ENCODE results near the gene SNX13.
A peak's percentile ranks its signal among the peaks of the same experiment; 100 is the strongest.

SNX13 gene

GRCh38 chr7:17940302-17940883, at the start of gene SNX13:
Gene SNX13 (minus strand): TSS chr7:17940494. CDS start chr7:17940295, 199 bp downstream.
- peak; percentile 67 to 85 for DNase-seq (ENCODE audit: extremely low read depth in 1 of 2, low read depth in 1 of 2)

GRCh38 chr7:17989546-17989945, 49.3 kb upstream of the SNX13 start:
- DNase-seq (ENCODE audit: extremely low read depth in 1 of 2, low read depth in 1 of 2), result no peak

- no peak for DNase-seq (ENCODE audit: extremely low read depth in 1 of 2, low read depth in 1 of 2)
Measured at GRCh38 chr7:17988858-17989257, 48.6 kb upstream of the SNX13 start.

GRCh38 chr7:17988141-17988540, 47.8 kb upstream of the SNX13 start:
- no peak for DNase-seq (ENCODE audit: extremely low read depth in 1 of 2, low read depth in 1 of 2)

- DNase-seq (ENCODE audit: extremely low read depth in 1 of 2, low read depth in 1 of 2), result no peak
Measured at GRCh38 chr7:17986851-17987250, 46.6 kb upstream of the SNX13 start.

GRCh38 chr7:17985473-17986239, 45.4 kb upstream of the SNX13 start:
- DNase-seq (ENCODE audit: extremely low read depth in 1 of 2, low read depth in 1 of 2), result no peak

- no peak for DNase-seq (ENCODE audit: extremely low read depth in 1 of 2, low read depth in 1 of 2)
Measured at GRCh38 chr7:17984288-17984687, 44.0 kb upstream of the SNX13 start.

GRCh38 chr7:17983221-17984062, 43.1 kb upstream of the SNX13 start:
- no peak for DNase-seq (ENCODE audit: extremely low read depth in 1 of 2, low read depth in 1 of 2)

GRCh38 chr7:17976952-17977351, 36.7 kb upstream of the SNX13 start:
- DNase-seq (ENCODE audit: extremely low read depth in 1 of 2, low read depth in 1 of 2), result no peak

- no peak for DNase-seq (ENCODE audit: extremely low read depth in 1 of 2, low read depth in 1 of 2)
Measured at GRCh38 chr7:17971411-17971810, 31.1 kb upstream of the SNX13 start.

GRCh38 chr7:17968791-17969715, 28.8 kb upstream of the SNX13 start:
- no peak for DNase-seq (ENCODE audit: extremely low read depth in 1 of 2, low read depth in 1 of 2)

- DNase-seq (ENCODE audit: extremely low read depth in 1 of 2, low read depth in 1 of 2), result no peak
Measured at GRCh38 chr7:17966706-17967105, 26.4 kb upstream of the SNX13 start.

- DNase-seq (ENCODE audit: extremely low read depth in 1 of 2, low read depth in 1 of 2), result no peak
Measured at GRCh38 chr7:17965603-17966002, 25.3 kb upstream of the SNX13 start.

GRCh38 chr7:17963281-17963680, 23.0 kb upstream of the SNX13 start:
- DNase-seq (ENCODE audit: extremely low read depth in 1 of 2, low read depth in 1 of 2), result no peak

- DNase-seq (ENCODE audit: extremely low read depth in 1 of 2, low read depth in 1 of 2), result no peak
Measured at GRCh38 chr7:17962652-17963051, 22.4 kb upstream of the SNX13 start.

- no peak for DNase-seq (ENCODE audit: extremely low read depth in 1 of 2, low read depth in 1 of 2)
Measured at GRCh38 chr7:17957871-17958270, 17.6 kb upstream of the SNX13 start.

GRCh38 chr7:17952387-17952786, 12.1 kb upstream of the SNX13 start:
- no peak for DNase-seq (ENCODE audit: extremely low read depth in 1 of 2, low read depth in 1 of 2)

- DNase-seq (ENCODE audit: extremely low read depth in 1 of 2, low read depth in 1 of 2), result no peak
Measured at GRCh38 chr7:17951742-17952254, 11.5 kb upstream of the SNX13 start.

GRCh38 chr7:17948526-17949238, 8.4 kb upstream of the SNX13 start:
- no peak for DNase-seq (ENCODE audit: extremely low read depth in 1 of 2, low read depth in 1 of 2)

- DNase-seq (ENCODE audit: extremely low read depth in 1 of 2, low read depth in 1 of 2), result no peak
Measured at GRCh38 chr7:17947620-17948019, 7.3 kb upstream of the SNX13 start.
